ENCODE measurements around the gene ADM.

ADM gene

GRCh38 chr11:10351765-10352641 lies 47.1 kb downstream of the ADM start:
- no peaks in the 10 kb centered on the region for H3K36me3 Mint-ChIP-seq (ENCODE audit: low read depth)
- no peaks in the 10 kb centered on the region for H3K9me3 Mint-ChIP-seq
- H3K27me3 Mint-ChIP-seq (ENCODE audit: low read depth, poor library complexity), result peaks cover 49% of the 10 kb centered on the region
- H3K27ac Mint-ChIP-seq, result no peak overlapping the region
- H3K4me3 Mint-ChIP-seq, result no peak overlapping the region
- H3K4me1 Mint-ChIP-seq, result peaks cover 19% of the 10 kb centered on the region
- DNase-seq, result no peak
- no peak for TF ChIP-seq CTCF (IDR thresholded peaks at IDR 0.05)

GRCh38 chr11:10352921-10353550 lies 48.2 kb downstream of the ADM start:
- H3K4me1 Mint-ChIP-seq, result peaks cover 19% of the 10 kb centered on the region
- no peaks in the 10 kb centered on the region for H3K36me3 Mint-ChIP-seq (ENCODE audit: low read depth)
- TF ChIP-seq CTCF (IDR thresholded peaks at IDR 0.05), result no peak
- H3K27me3 Mint-ChIP-seq (ENCODE audit: low read depth, poor library complexity), result peaks cover 49% of the 10 kb centered on the region
- H3K9me3 Mint-ChIP-seq, result no peaks in the 10 kb centered on the region
- no peak for DNase-seq
- no peak overlapping the region for H3K27ac Mint-ChIP-seq
- no peak overlapping the region for H3K4me3 Mint-ChIP-seq

GRCh38 chr11:10354389-10354788 lies 49.5 kb downstream of the ADM start:
- Mint-ChIP-seq H3K27ac (no peak overlapping the region), H3K9me3 (no peaks in the 10 kb centered on the region), H3K4me3 (no peak overlapping the region), H3K4me1 (peaks cover 19% of the 10 kb centered on the region), H3K27me3 (ENCODE audit: low read depth, poor library complexity) (peaks cover 48% of the 10 kb centered on the region), H3K36me3 (ENCODE audit: low read depth) (no peaks in the 10 kb centered on the region)
- no peak for TF ChIP-seq CTCF (IDR thresholded peaks at IDR 0.05)
- DNase-seq, result no peak

GRCh38 chr11:10355257-10355661 lies 50.4 kb downstream of the ADM start:
- no peak for TF ChIP-seq CTCF (IDR thresholded peaks at IDR 0.05)
- peaks cover 5% of the 10 kb centered on the region for H3K9me3 Mint-ChIP-seq
- no peaks in the 10 kb centered on the region for H3K36me3 Mint-ChIP-seq (ENCODE audit: low read depth)
- no peak for DNase-seq
- peaks cover 19% of the 10 kb centered on the region for H3K4me1 Mint-ChIP-seq
- H3K27me3 Mint-ChIP-seq (ENCODE audit: low read depth, poor library complexity), result peaks cover 45% of the 10 kb centered on the region
- H3K27ac Mint-ChIP-seq, result no peak overlapping the region
- no peak overlapping the region for H3K4me3 Mint-ChIP-seq

GRCh38 chr11:10356161-10356560 lies 51.3 kb downstream of the ADM start:
- no peak overlapping the region for H3K4me3 Mint-ChIP-seq
- H3K27ac Mint-ChIP-seq, result no peak overlapping the region
- H3K27me3 Mint-ChIP-seq (ENCODE audit: low read depth, poor library complexity), result peaks cover 42% of the 10 kb centered on the region
- DNase-seq, result no peak
- peaks cover 14% of the 10 kb centered on the region for H3K4me1 Mint-ChIP-seq
- no peak for TF ChIP-seq CTCF (IDR thresholded peaks at IDR 0.05)
- peaks cover 9% of the 10 kb centered on the region for H3K9me3 Mint-ChIP-seq
- H3K36me3 Mint-ChIP-seq (ENCODE audit: low read depth), result peaks cover 3% of the 10 kb centered on the region

Data from nephron progenitor cell (in vitro differentiated cells).